Measurements from ENCODE around the gene MET. TPM values are rescaled to one million over a fixed set of nuclear protein-coding genes. Genes with fewer than 3 reads are reported as not detected.

Gene MET
- total and polyA plus RNA-seq, 10 of the 15 experiments (the other 5 are each of a cell fraction or from before 2014, with no cell fraction given), result 0.01 to 0.21 TPM; not detected in 8

DNA sequence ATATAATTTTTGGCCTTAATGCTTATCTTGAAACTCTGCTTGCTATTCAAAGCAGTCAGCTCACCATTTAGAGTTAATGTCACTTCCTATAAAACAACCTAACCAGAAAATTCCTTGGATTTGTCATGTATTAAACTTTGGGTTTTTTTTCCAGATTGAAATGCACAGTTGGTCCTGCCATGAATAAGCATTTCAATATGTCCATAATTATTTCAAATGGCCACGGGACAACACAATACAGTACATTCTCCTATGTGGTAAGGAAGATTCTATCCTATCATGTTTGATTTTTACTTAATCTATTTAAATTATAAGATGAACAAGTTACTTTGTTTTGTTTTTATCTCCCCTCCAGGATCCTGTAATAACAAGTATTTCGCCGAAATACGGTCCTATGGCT is 85.3 kb downstream of the MET start:
- in situ Hi-C loops (cut with MboI) (no loop called here), intact Hi-C loops (cut with micrococcal nuclease; ENCODE audit: unreplicated experiment) (no loop called here)
- no peak for TF ChIP-seq POU2F2 (IDR thresholded peaks at IDR 0.05; ENCODE audit: borderline replicate concordance, low read depth, low read length)
- TF ChIP-seq NR2C2 (IDR thresholded peaks at IDR 0.05; ENCODE audit: borderline replicate concordance, control insufficient read depth, insufficient read length, low read depth), result no peak
- TF ChIP-seq NFYA (IDR thresholded peaks at IDR 0.05; ENCODE audit: borderline replicate concordance, low read depth, low read length), result no peak
- TF ChIP-seq, protein P1, sequence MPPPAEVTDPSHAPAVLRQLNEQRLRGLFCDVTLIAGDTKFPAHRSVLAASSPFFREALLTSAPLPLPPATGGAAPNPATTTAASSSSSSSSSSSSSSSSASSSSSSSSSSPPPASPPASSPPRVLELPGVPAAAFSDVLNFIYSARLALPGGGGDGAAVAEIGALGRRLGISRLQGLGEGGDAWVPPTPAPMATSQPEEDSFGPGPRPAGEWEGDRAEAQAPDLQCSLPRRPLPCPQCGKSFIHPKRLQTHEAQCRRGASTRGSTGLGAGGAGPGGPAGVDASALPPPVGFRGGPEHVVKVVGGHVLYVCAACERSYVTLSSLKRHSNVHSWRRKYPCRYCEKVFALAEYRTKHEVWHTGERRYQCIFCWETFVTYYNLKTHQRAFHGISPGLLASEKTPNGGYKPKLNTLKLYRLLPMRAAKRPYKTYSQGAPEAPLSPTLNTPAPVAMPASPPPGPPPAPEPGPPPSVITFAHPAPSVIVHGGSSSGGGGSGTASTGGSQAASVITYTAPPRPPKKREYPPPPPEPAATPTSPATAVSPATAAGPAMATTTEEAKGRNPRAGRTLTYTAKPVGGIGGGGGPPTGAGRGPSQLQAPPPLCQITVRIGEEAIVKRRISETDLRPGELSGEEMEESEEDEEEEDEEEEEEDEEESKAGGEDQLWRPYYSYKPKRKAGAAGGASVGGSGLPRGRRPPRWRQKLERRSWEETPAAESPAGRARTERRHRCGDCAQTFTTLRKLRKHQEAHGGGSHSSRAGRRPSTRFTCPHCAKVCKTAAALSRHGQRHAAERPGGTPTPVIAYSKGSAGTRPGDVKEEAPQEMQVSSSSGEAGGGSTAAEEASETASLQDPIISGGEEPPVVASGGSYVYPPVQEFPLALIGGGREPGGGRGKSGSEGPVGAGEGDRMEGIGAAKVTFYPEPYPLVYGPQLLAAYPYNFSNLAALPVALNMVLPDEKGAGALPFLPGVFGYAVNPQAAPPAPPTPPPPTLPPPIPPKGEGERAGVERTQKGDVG (CRISPR knock-in tag; IDR thresholded peaks at IDR 0.05), result no peak
- TF ChIP-seq, protein P2, sequence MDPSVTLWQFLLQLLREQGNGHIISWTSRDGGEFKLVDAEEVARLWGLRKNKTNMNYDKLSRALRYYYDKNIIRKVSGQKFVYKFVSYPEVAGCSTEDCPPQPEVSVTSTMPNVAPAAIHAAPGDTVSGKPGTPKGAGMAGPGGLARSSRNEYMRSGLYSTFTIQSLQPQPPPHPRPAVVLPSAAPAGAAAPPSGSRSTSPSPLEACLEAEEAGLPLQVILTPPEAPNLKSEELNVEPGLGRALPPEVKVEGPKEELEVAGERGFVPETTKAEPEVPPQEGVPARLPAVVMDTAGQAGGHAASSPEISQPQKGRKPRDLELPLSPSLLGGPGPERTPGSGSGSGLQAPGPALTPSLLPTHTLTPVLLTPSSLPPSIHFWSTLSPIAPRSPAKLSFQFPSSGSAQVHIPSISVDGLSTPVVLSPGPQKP (IDR thresholded peaks at IDR 0.05; ENCODE audit: low read depth, low read length), result no peak
- TF ChIP-seq ZNF687 (IDR thresholded peaks at IDR 0.05), result no peak
- no peak for TF ChIP-seq CBX3 (IDR thresholded peaks at IDR 0.05; ENCODE audit: borderline replicate concordance, low read depth)
- no peak for TF ChIP-seq SRF (IDR thresholded peaks at IDR 0.05; ENCODE audit: low read depth in 2 of 2, low read length in 2 of 2)
- TF ChIP-seq TBL1XR1 (IDR thresholded peaks at IDR 0.05; ENCODE audit: low read depth, low read length), result no peak
- TF ChIP-seq PBX3 (IDR thresholded peaks at IDR 0.05; ENCODE audit: insufficient replicate concordance, low read depth, low read length), result no peak
- Histone ChIP-seq H3K4me1 (ENCODE audit: control insufficient read depth, insufficient read depth, low read length) (no peaks in the 10 kb centered on the region), H3K27ac (ENCODE audit: control insufficient read depth, insufficient read depth) (no peak overlapping the region), H3K4me3 (no peak overlapping the region), H3K9ac (ENCODE audit: control insufficient read depth, insufficient read depth, low read length) (no peak overlapping the region), H3K79me2 (ENCODE audit: control insufficient read depth, insufficient read depth, low read length) (no peaks in the 10 kb centered on the region), H3K27me3 (replicated peaks in 1 of 2; ENCODE audit: control insufficient read depth in 2 of 2, insufficient read depth in 2 of 2, low read length in 1 of 2) (peaks cover 0 to 5% of the 10 kb centered on the region in 2 experiments; a peak in 1 of 4 replicates), H3K36me3 (ENCODE audit: control insufficient read depth in 2 of 2, insufficient read depth in 2 of 2, low read length in 1 of 2) (no peaks in the 10 kb centered on the region), H2AFZ (ENCODE audit: control insufficient read depth, low read depth, low read length) (no peak overlapping the region), H3K4me2 (ENCODE audit: control insufficient read depth, insufficient read depth) (no peak overlapping the region), H4K20me1 (ENCODE audit: control insufficient read depth, insufficient read depth) (no peaks in the 10 kb centered on the region), H3K9me3 (replicated peaks; ENCODE audit: control insufficient read depth, insufficient read depth, low read length) (no peaks in the 10 kb centered on the region)
- BruUV-seq (replicated peaks), result no TSS peak
- ChIA-PET POLR2A (no interaction called here), SMC1A (ENCODE audit: uncharacterized antibody, unreplicated experiment) (no interaction called here), RAD21 (ENCODE audit: unreplicated experiment) (no interaction called here), CTCF (no interaction called here)
- DNase-seq (ENCODE audit: low read depth, low spot score) (no peak), FAIRE-seq (no peak), ATAC-seq (no peak)
- 39% methylated on average over 4 of the region's 4 CpGs for WGBS (ENCODE audit: insufficient coverage, insufficient replicate concordance, low lambda C conversion rate, missing lambda C conversion rate)
